SU-DHL-6 (cell line): Measurements from ENCODE around the gene ARMH3.

Experiments used
- H2AFZ ChIP-seq: fragments of 200-600 bp; sonication (generic); 2 replicates; pipeline ENCODE4 v1.6.1; 2014; ENCODE audit warnings: low read depth, mild to moderate bottlenecking, moderate library complexity, mixed read lengths, antibody characterized with exemption, low read length; ENCODE audit not compliant: severe bottlenecking
- H3F3A ChIP-seq: fragments of 200-600 bp; shearing (Covaris generic); 2 replicates; pipeline ENCODE4 v1.6.0; 2016; ENCODE audit warnings: antibody characterized with exemption, mild to moderate bottlenecking; ENCODE audit not compliant: insufficient read depth
- H3K27ac ChIP-seq: fragments of 200-600 bp; sonication (generic); 2 replicates; pipeline ENCODE4 v1.5.1; 2016; ENCODE audit warnings: low read depth, mild to moderate bottlenecking, low read length, moderate library complexity, mixed read lengths
- H3K27me3 ChIP-seq: fragments of 200-600 bp; sonication (generic), shearing (Covaris generic); 2 replicates; pipeline ENCODE4 v1.6.0; 2014; ENCODE audit warnings: mild to moderate bottlenecking, low read length
- H3K36me3 ChIP-seq: fragments of 200-600 bp; sonication (generic); 2 replicates; pipeline ENCODE4 v1.6.1; 2014; ENCODE audit warnings: mild to moderate bottlenecking, low read length, mixed read lengths
- H3K4me2 ChIP-seq: fragments of 300-600, 200-600 bp; shearing (Covaris generic), sonication (generic); 2 replicates; pipeline ENCODE4 v1.6.0; 2014; ENCODE audit warnings: low read length, low read depth, mild to moderate bottlenecking; ENCODE audit not compliant: poor library complexity, severe bottlenecking
- H3K4me3 ChIP-seq: fragments of 200-600 bp; sonication (generic); 2 replicates; pipeline ENCODE4 v1.5.1; 2014; ENCODE audit warnings: antibody characterized with exemption, low read length, mild to moderate bottlenecking, mixed read lengths; ENCODE audit not compliant: insufficient read depth, poor library complexity, severe bottlenecking
- H3K79me2 ChIP-seq: fragments of 200-600 bp; sonication (generic); 2 replicates; pipeline ENCODE4 v1.6.1; 2014; ENCODE audit warnings: mild to moderate bottlenecking, low read length, moderate library complexity; ENCODE audit not compliant: insufficient read depth
- H3K9ac ChIP-seq: fragments of 200-600 bp; sonication (generic); 2 replicates; pipeline ENCODE4 v1.7.0; 2014; ENCODE audit warnings: mild to moderate bottlenecking, low read length
- H3K9me2 ChIP-seq: fragments of 200-600 bp; sonication (generic); replicated peaks from 2 replicates; pipeline ENCODE4 v1.6.1; 2014; ENCODE audit warnings: low read length; ENCODE audit not compliant: insufficient read depth
- H3K9me3 ChIP-seq: fragments of 200-600 bp; sonication (generic); 2 replicates; pipeline ENCODE4 v1.6.1; 2014; ENCODE audit warnings: low read length, mixed read lengths; ENCODE audit not compliant: insufficient read depth
- H4K20me1 ChIP-seq: fragments of 200-600 bp; sonication (generic); 2 replicates; pipeline ENCODE4 v1.6.1; 2014; ENCODE audit warnings: low read depth, mild to moderate bottlenecking, antibody characterized with exemption, low read length, moderate library complexity, mixed read lengths
- EZH2phosphoT487 ChIP-seq: fragments of 200-600 bp; sonication (generic), shearing (Covaris generic); conservative IDR thresholded peaks from 2 replicates; pipeline ENCODE4 v1.6.1; 2018; ENCODE audit warnings: mild to moderate bottlenecking, antibody characterized with exemption, low read length, moderate library complexity, mixed read lengths
- TF ChIP-seq, protein P1 (sequence below): fragments of 200-600 bp; sonication (generic); IDR thresholded peaks from one replicate; pipeline ENCODE4 v1.5.1; 2017; ENCODE audit warnings: antibody characterized with exemption, mild to moderate bottlenecking, low read length, moderate library complexity; ENCODE audit not compliant: insufficient read depth, poor library complexity, severe bottlenecking

The ARMH3 gene

DNA sequence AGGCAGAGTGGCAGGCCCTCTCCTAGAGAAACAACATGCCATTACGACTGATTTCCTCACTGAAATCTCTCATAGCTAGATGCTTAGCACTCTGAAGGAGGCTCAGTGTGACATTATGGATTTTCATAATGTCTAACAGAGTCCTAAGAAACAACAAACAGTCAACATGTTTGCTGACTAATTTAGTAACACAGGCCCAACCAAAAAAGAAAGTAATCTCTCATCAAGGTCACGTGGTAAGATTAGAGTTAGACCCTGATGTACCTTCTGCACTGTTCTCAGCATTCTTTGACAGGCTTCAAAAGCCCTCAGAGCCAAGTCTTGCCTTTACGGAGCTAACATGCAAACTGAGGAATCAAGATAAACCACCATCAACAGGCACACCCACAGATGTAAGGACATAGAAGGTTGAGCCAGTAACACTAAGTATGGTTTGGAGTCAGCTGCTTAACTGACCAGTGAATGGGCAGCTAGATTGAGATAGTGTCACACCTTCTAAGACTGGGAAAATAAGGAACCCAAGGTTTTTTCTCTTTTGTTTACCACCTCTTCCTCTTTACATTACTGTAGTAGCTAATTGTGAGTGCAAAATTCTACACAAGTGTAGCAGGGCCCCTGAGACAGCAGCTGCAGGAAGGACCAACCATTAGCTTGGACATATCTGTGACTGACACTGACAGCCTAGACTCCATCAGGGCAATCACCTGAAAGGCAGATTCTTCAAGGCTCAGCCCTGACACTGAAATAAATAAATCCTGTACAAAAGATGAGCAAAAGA, 197.1 kb downstream of the ARMH3 start:
- Histone ChIP-seq H3K9me2 (no peaks in the 10 kb centered on the region), H3K79me2 (no peaks in the 10 kb centered on the region), H3K4me2 (no peak overlapping the region), H3K36me3 (peaks cover 6% of the 10 kb centered on the region; the same call in 1 of the 2 replicates), H4K20me1 (no peaks in the 10 kb centered on the region), H3K9me3 (no peaks in the 10 kb centered on the region), H3F3A (no peaks in the 10 kb centered on the region), H3K27me3 (no peaks in the 10 kb centered on the region), H3K4me3 (no peak overlapping the region), H2AFZ (no peak overlapping the region), H3K27ac (no peak overlapping the region), H3K9ac (no peak overlapping the region)
- TF ChIP-seq, protein P1, sequence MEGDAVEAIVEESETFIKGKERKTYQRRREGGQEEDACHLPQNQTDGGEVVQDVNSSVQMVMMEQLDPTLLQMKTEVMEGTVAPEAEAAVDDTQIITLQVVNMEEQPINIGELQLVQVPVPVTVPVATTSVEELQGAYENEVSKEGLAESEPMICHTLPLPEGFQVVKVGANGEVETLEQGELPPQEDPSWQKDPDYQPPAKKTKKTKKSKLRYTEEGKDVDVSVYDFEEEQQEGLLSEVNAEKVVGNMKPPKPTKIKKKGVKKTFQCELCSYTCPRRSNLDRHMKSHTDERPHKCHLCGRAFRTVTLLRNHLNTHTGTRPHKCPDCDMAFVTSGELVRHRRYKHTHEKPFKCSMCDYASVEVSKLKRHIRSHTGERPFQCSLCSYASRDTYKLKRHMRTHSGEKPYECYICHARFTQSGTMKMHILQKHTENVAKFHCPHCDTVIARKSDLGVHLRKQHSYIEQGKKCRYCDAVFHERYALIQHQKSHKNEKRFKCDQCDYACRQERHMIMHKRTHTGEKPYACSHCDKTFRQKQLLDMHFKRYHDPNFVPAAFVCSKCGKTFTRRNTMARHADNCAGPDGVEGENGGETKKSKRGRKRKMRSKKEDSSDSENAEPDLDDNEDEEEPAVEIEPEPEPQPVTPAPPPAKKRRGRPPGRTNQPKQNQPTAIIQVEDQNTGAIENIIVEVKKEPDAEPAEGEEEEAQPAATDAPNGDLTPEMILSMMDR: no peak
- TF ChIP-seq EZH2phosphoT487: no peak

DNA sequence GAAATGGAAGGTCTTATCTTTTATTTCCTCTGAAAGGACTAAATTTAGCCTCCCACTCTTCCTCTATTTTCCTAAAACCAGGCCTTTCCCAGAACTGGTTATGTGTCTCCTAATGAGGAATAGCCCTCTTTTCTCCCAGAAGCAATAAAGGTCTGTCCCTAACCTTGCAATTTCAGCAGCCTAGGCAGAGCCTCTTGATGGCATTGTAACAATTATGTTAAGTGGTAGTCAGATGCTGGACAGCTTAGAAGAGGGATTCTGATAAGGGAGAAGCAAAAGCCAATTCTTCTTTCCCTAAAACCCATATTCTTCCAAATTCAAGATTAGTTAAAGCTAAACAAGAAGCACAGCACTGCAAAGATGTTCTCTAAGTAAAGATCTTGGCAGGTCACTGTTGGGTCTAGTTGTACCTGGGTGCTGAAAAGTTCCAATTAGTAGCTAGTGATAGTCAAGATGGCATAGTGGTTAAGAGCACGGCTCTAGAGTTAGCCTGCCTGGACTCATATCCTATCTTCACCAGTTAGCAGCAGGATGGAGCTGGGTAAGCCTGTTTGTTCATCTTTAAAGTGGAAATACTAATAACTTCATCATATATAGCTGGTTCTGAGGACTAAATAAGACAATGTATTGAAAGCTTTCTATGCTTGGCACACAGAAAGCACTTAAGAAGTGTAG, 198.0 kb downstream of the ARMH3 start:
- H3K9ac ChIP-seq: no peak overlapping the region
- H3K27ac ChIP-seq: no peak overlapping the region
- H3K27me3 ChIP-seq: no peaks in the 10 kb centered on the region
- no peaks in the 10 kb centered on the region for H3K9me3 ChIP-seq
- H3K36me3 ChIP-seq: peaks cover 6% of the 10 kb centered on the region; the same call in 1 of the 2 replicates
- H4K20me1 ChIP-seq: no peaks in the 10 kb centered on the region
- H3K9me2 ChIP-seq: no peaks in the 10 kb centered on the region
- H3K79me2 ChIP-seq: no peaks in the 10 kb centered on the region
- TF ChIP-seq, protein P1: no peak
- TF ChIP-seq EZH2phosphoT487: no peak
- no peak overlapping the region for H3K4me2 ChIP-seq
- no peaks in the 10 kb centered on the region for H3F3A ChIP-seq
- H2AFZ ChIP-seq: no peak overlapping the region
- H3K4me3 ChIP-seq: no peak overlapping the region

DNA sequence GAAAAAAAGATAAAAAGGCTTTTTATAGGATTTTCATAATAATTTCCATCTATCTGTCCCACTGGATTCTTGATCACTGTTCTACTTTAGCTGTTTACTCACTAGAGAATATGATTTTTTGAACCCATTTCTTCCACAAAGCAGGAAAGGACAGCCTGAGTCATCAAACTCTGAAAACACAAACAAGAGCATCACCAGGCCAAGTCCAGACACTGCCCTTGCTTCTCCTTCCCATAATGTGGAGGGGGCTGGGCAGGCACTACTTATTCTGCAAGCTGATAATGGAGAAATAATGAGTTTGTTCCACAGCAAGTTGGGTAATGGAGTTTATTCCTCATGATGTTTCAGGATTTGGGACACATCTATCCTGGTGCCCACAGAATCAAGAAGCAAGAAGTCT, 199.3 kb downstream of the ARMH3 start:
- H3K4me2 ChIP-seq: no peak overlapping the region

More for the DNA sequence above, 199.3 kb downstream of the ARMH3 start:
- no peak overlapping the region for H2AFZ ChIP-seq
- H3K4me3 ChIP-seq: no peak overlapping the region
- no peak overlapping the region for H3K27ac ChIP-seq
- no peaks in the 10 kb centered on the region for H3F3A ChIP-seq
- H3K9me2 ChIP-seq: no peaks in the 10 kb centered on the region
- no peaks in the 10 kb centered on the region for H4K20me1 ChIP-seq
- no peaks in the 10 kb centered on the region for H3K79me2 ChIP-seq
- peaks cover 6% of the 10 kb centered on the region; the same call in 1 of the 2 replicates for H3K36me3 ChIP-seq
- no peak overlapping the region for H3K9ac ChIP-seq
- H3K9me3 ChIP-seq: no peaks in the 10 kb centered on the region
- no peaks in the 10 kb centered on the region for H3K27me3 ChIP-seq
- TF ChIP-seq EZH2phosphoT487: no peak
- TF ChIP-seq, protein P1: no peak
